Measurements from ENCODE around the gene ANO1.

ANO1 gene

DNA sequence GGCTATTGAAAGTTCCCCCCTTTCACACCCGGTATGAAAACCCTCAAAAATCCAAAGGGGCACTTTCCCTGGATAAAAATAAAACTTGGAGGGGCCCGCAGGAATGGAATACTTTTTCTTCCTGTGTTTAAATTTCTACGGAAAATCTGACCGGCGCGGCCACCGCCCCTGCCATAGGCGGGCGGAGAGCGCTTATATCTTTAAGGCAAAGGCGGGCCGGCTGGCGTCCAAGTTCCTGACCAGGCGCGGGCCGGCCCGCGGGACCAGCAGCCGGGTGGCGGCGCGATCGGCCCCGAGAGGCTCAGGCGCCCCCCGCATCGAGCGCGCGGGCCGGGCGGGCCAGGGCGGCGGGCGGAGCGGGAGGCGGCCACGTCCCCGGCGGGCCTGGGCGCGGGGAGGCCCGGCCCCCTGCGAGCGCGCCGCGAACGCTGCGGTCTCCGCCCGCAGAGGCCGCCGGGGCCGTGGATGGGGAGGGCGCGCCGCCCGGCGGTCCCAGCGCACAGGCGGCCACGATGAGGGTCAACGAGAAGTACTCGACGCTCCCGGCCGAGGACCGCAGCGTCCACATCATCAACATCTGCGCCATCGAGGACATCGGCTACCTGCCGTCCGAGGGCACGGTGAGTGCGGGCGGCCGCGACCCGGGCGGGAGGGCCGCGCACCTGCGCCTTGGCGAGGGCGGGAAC is at the start of gene ANO1:
Gene ANO1, plus strand, starts transcription at position 223 of the 686 bp plus-strand sequence. Its CDS starts 290 bp downstream, at position 513.
- TF ChIP-seq SNAI2 (CRISPR knock-in tag; IDR thresholded peaks at IDR 0.05): no peak
- TF ChIP-seq ZFP3 (CRISPR knock-in tag; IDR thresholded peaks at IDR 0.05): no peak
- TF ChIP-seq PPARA (CRISPR knock-in tag; IDR thresholded peaks at IDR 0.05; ENCODE audit: borderline replicate concordance): no peak
- TF ChIP-seq, protein P1, sequence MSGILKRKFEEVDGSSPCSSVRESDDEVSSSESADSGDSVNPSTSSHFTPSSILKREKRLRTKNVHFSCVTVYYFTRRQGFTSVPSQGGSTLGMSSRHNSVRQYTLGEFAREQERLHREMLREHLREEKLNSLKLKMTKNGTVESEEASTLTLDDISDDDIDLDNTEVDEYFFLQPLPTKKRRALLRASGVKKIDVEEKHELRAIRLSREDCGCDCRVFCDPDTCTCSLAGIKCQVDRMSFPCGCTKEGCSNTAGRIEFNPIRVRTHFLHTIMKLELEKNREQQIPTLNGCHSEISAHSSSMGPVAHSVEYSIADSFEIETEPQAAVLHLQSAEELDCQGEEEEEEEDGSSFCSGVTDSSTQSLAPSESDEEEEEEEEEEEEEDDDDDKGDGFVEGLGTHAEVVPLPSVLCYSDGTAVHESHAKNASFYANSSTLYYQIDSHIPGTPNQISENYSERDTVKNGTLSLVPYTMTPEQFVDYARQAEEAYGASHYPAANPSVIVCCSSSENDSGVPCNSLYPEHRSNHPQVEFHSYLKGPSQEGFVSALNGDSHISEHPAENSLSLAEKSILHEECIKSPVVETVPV (CRISPR knock-in tag; IDR thresholded peaks at IDR 0.05): no peak
- no peak for TF ChIP-seq OSR1 (CRISPR knock-in tag; IDR thresholded peaks at IDR 0.05)
- no peak for TF ChIP-seq ISL1 (CRISPR knock-in tag; IDR thresholded peaks at IDR 0.05)
- no peak for ATAC-seq

DNA sequence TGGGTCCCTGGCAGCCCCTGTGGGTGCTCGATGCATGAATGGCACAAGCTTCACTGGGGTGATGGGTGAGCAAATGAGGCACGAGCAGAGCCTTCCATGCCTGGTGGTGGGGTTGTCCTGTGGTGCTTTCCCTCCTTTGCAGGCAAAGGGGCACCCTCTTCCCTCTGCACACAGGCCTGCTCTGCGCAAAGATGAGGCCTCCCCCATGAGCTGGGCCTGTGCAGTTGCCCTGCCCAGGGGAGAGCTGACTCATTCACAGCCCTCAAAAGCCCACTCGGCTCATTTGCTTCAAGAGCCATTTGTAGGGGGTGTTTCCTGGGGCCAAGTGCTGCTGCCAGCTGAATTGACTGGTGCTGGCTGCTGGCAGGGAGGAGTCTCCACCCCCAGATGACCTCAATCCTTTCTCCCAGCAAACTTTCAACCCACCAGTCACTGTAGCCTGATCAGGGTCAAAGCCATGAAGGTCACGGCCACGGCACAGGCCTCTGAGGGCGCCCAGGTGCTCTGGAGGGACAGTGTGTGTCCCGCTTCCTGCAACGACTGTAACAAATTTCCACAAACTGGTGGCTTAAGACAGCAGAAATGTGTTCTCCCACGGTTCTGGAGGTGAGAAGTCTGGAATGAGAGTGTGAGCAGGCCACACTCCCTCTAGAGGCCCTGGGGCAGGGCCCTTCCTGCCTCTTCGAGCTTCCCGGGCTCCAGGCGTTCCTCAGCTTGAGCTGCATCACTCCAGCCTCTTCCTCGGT is 48.8 kb upstream of the ANO1 start:
- TF ChIP-seq, protein P2, sequence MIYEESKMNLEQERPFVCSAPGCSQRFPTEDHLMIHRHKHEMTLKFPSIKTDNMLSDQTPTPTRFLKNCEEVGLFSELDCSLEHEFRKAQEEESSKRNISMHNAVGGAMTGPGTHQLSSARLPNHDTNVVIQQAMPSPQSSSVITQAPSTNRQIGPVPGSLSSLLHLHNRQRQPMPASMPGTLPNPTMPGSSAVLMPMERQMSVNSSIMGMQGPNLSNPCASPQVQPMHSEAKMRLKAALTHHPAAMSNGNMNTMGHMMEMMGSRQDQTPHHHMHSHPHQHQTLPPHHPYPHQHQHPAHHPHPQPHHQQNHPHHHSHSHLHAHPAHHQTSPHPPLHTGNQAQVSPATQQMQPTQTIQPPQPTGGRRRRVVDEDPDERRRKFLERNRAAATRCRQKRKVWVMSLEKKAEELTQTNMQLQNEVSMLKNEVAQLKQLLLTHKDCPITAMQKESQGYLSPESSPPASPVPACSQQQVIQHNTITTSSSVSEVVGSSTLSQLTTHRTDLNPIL (CRISPR knock-in tag; IDR thresholded peaks at IDR 0.05; ENCODE audit: low read depth): no peak
- TF ChIP-seq, protein P3, sequence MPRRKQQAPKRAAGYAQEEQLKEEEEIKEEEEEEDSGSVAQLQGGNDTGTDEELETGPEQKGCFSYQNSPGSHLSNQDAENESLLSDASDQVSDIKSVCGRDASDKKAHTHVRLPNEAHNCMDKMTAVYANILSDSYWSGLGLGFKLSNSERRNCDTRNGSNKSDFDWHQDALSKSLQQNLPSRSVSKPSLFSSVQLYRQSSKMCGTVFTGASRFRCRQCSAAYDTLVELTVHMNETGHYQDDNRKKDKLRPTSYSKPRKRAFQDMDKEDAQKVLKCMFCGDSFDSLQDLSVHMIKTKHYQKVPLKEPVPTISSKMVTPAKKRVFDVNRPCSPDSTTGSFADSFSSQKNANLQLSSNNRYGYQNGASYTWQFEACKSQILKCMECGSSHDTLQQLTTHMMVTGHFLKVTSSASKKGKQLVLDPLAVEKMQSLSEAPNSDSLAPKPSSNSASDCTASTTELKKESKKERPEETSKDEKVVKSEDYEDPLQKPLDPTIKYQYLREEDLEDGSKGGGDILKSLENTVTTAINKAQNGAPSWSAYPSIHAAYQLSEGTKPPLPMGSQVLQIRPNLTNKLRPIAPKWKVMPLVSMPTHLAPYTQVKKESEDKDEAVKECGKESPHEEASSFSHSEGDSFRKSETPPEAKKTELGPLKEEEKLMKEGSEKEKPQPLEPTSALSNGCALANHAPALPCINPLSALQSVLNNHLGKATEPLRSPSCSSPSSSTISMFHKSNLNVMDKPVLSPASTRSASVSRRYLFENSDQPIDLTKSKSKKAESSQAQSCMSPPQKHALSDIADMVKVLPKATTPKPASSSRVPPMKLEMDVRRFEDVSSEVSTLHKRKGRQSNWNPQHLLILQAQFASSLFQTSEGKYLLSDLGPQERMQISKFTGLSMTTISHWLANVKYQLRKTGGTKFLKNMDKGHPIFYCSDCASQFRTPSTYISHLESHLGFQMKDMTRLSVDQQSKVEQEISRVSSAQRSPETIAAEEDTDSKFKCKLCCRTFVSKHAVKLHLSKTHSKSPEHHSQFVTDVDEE (CRISPR knock-in tag; IDR thresholded peaks at IDR 0.05): no peak
- no peak for TF ChIP-seq ARNTL (CRISPR knock-in tag; IDR thresholded peaks at IDR 0.05; ENCODE audit: borderline replicate concordance, low read depth)
- no peak for TF ChIP-seq ESRRG (CRISPR knock-in tag; IDR thresholded peaks at IDR 0.05)
- TF ChIP-seq BACH2 (CRISPR knock-in tag; IDR thresholded peaks at IDR 0.05; ENCODE audit: borderline replicate concordance): no peak
- TF ChIP-seq ZNF565 (CRISPR knock-in tag; conservative IDR thresholded peaks at IDR 0.05; ENCODE audit: low read depth): no peak
- no peak for TF ChIP-seq SNAI2 (CRISPR knock-in tag; IDR thresholded peaks at IDR 0.05)
- no peak for TF ChIP-seq ISL1 (CRISPR knock-in tag; IDR thresholded peaks at IDR 0.05)
- TF ChIP-seq OSR1 (CRISPR knock-in tag; IDR thresholded peaks at IDR 0.05): no peak
- TF ChIP-seq ZFP3 (CRISPR knock-in tag; IDR thresholded peaks at IDR 0.05): no peak
- TF ChIP-seq TOX (CRISPR knock-in tag; IDR thresholded peaks at IDR 0.05; ENCODE audit: borderline replicate concordance): no peak
- TF ChIP-seq ZC3H10 (CRISPR knock-in tag; IDR thresholded peaks at IDR 0.05): no peak
- TF ChIP-seq, protein P1 (CRISPR knock-in tag; IDR thresholded peaks at IDR 0.05): no peak
- TF ChIP-seq ZNF8 (CRISPR knock-in tag; IDR thresholded peaks at IDR 0.05): no peak
- TF ChIP-seq PPARA (CRISPR knock-in tag; IDR thresholded peaks at IDR 0.05; ENCODE audit: borderline replicate concordance): no peak
- TF ChIP-seq RARB (CRISPR knock-in tag; IDR thresholded peaks at IDR 0.05): no peak
- ATAC-seq: no peak

DNA sequence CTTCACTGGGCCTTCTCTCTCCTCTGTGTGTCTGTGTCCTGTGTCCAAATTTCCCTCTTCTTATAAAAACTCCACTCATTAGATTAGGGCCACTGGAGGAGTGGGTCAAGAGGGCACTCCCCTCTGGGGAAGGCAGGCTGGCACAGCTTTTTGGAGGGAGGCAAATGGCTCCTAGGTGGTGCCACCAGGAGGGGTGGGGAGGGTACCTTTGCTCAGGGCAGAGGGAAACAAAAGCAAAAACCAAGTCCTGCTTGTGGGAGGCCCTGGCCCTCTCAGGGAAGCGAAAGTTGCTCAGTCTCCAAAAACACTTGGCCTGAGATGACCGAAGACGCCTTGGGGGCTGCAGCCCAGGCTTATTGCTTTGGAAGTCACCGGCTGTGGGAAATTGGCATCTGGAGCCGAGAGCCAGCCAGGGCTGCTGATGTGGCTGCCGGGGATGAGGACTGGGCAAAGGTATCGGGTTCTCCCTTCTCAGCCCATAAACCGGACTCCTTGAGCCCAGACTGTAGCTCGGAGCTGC is 48.2 kb upstream of the ANO1 start:
- no peak for TF ChIP-seq CSDC2 (CRISPR knock-in tag; IDR thresholded peaks at IDR 0.05)
- no peak for TF ChIP-seq SNAI2 (CRISPR knock-in tag; IDR thresholded peaks at IDR 0.05)
- no peak for TF ChIP-seq ZC3H10 (CRISPR knock-in tag; IDR thresholded peaks at IDR 0.05)
- TF ChIP-seq ZFP3 (CRISPR knock-in tag; IDR thresholded peaks at IDR 0.05): no peak
- no peak for TF ChIP-seq ZNF8 (CRISPR knock-in tag; IDR thresholded peaks at IDR 0.05)
- no peak for TF ChIP-seq ZFP30 (CRISPR knock-in tag; IDR thresholded peaks at IDR 0.05)
- no peak for TF ChIP-seq ZNF565 (CRISPR knock-in tag; conservative IDR thresholded peaks at IDR 0.05; ENCODE audit: low read depth)
- no peak for TF ChIP-seq ARNTL (CRISPR knock-in tag; IDR thresholded peaks at IDR 0.05; ENCODE audit: borderline replicate concordance, low read depth)
- no peak for TF ChIP-seq ISL1 (CRISPR knock-in tag; IDR thresholded peaks at IDR 0.05)
- TF ChIP-seq BACH2 (CRISPR knock-in tag; IDR thresholded peaks at IDR 0.05; ENCODE audit: borderline replicate concordance): no peak
- TF ChIP-seq, protein P4, sequence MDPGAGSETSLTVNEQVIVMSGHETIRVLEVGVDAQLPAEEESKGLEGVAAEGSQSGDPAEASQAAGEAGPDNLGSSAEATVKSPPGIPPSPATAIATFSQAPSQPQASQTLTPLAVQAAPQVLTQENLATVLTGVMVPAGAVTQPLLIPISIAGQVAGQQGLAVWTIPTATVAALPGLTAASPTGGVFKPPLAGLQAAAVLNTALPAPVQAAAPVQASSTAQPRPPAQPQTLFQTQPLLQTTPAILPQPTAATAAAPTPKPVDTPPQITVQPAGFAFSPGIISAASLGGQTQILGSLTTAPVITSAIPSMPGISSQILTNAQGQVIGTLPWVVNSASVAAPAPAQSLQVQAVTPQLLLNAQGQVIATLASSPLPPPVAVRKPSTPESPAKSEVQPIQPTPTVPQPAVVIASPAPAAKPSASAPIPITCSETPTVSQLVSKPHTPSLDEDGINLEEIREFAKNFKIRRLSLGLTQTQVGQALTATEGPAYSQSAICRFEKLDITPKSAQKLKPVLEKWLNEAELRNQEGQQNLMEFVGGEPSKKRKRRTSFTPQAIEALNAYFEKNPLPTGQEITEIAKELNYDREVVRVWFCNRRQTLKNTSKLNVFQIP (CRISPR knock-in tag; IDR thresholded peaks at IDR 0.05; ENCODE audit: borderline replicate concordance, low read depth): no peak
- TF ChIP-seq, protein P5, sequence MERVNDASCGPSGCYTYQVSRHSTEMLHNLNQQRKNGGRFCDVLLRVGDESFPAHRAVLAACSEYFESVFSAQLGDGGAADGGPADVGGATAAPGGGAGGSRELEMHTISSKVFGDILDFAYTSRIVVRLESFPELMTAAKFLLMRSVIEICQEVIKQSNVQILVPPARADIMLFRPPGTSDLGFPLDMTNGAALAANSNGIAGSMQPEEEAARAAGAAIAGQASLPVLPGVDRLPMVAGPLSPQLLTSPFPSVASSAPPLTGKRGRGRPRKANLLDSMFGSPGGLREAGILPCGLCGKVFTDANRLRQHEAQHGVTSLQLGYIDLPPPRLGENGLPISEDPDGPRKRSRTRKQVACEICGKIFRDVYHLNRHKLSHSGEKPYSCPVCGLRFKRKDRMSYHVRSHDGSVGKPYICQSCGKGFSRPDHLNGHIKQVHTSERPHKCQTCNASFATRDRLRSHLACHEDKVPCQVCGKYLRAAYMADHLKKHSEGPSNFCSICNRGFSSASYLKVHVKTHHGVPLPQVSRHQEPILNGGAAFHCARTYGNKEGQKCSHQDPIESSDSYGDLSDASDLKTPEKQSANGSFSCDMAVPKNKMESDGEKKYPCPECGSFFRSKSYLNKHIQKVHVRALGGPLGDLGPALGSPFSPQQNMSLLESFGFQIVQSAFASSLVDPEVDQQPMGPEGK (CRISPR knock-in tag; IDR thresholded peaks at IDR 0.05; ENCODE audit: borderline replicate concordance): no peak
- TF ChIP-seq TCF4 (CRISPR knock-in tag; IDR thresholded peaks at IDR 0.05; ENCODE audit: borderline replicate concordance): no peak
- no peak for TF ChIP-seq ZNF70 (CRISPR knock-in tag; IDR thresholded peaks at IDR 0.05)
- no peak for TF ChIP-seq TOX (CRISPR knock-in tag; IDR thresholded peaks at IDR 0.05; ENCODE audit: borderline replicate concordance)
- TF ChIP-seq, protein P1 (CRISPR knock-in tag; IDR thresholded peaks at IDR 0.05): no peak
- TF ChIP-seq RARB (CRISPR knock-in tag; IDR thresholded peaks at IDR 0.05): no peak
- ATAC-seq: no peak

All from SK-N-SH treated with all-trans-retinoic acid at 6 μM for 48 hours (cell line).